Thyroid gland (tissue), 4 donors: Measurements from ENCODE around the gene RBM23. TPM values are rescaled to one million over a fixed set of nuclear protein-coding genes. Genes with fewer than 3 reads are reported as not detected.

Experiments
- DNase-seq, 2 donors: peaks; one replicate each; pipeline ENCODE4 v3.0.0-alpha.2; 2019
- H3K27ac ChIP-seq, 3 donors: fragments of 200-600 bp; sonication (generic); 1 replicate in 2 of 3; 2 replicates in 1 of 3; pipeline ENCODE4 v1.5.1; 2016 to 2019; ENCODE audit warnings: mild to moderate bottlenecking in 1 of 3, moderate library complexity in 1 of 3
- H3K27me3 ChIP-seq: fragments of 200-600 bp; sonication (generic); one replicate; pipeline ENCODE4 v1.5.1; 2019
- H3K36me3 ChIP-seq, 2 donors: fragments of 200-600 bp; sonication (generic); one replicate each; pipeline ENCODE4 v1.5.1; 2016 to 2019
- H3K4me1 ChIP-seq, 2 donors: fragments of 200-600 bp; sonication (generic); one replicate each; pipeline ENCODE4 v1.5.1; 2017 to 2019
- H3K4me3 ChIP-seq, 3 donors: fragments of 200-600 bp; sonication (generic); replicated peaks in 1 of 3; 1 replicate in 2 of 3; 2 replicates in 1 of 3; pipeline ENCODE4 v1.5.1; 2016; ENCODE audit warnings: mild to moderate bottlenecking in 1 of 3
- H3K9me3 ChIP-seq: fragments of 200-600 bp; sonication (generic); one replicate; pipeline ENCODE4 v1.5.1; 2017
- POLR2A ChIP-seq, 2 donors: fragments of 450-650 bp; IDR thresholded peaks; one replicate each; pipeline ENCODE4 v1.6.1; 2017; ENCODE audit warnings: antibody characterized with exemption in 2 of 2, mild to moderate bottlenecking in 2 of 2, moderate library complexity in 1 of 2
- WGBS, 2 donors: methylation state at CpG; one replicate each; pipeline ENCODE4 v1.1.5; 2017; 5-methylcytosine and 5-hydroxymethylcytosine counted together
- intact Hi-C: fragments of 100-400 bp; cut with DNase I; formaldehyde crosslinking; loops from one replicate; pipeline ENCODE4 v1.15.1; 2023
- total RNA-seq, 4 donors: library from RNA; depleted of rRNA; stranded (reverse); fragments of >200 nt; gene quantifications; one replicate each; pipeline ENCODE4 v1.2.3, GENCODE V29; 2016
- TF ChIP-seq, protein P1 (sequence below), 6 experiments: fragments of 200-600 bp in 3 of 6; fragments of 450-650 bp in 3 of 6; sonication (generic) in 3 of 6; IDR thresholded peaks; one replicate each; pipeline ENCODE4 v1.5.1; 2016 to 2019; ENCODE audit warnings: antibody characterized with exemption in 6 of 6, mild to moderate bottlenecking in 2 of 6, inconsistent platforms in 1 of 6, moderate library complexity in 1 of 6

RBM23 gene
- total RNA-seq, 4 donors from 2014 or later, result 157 to 1,409 (median 683) TPM

DNA sequence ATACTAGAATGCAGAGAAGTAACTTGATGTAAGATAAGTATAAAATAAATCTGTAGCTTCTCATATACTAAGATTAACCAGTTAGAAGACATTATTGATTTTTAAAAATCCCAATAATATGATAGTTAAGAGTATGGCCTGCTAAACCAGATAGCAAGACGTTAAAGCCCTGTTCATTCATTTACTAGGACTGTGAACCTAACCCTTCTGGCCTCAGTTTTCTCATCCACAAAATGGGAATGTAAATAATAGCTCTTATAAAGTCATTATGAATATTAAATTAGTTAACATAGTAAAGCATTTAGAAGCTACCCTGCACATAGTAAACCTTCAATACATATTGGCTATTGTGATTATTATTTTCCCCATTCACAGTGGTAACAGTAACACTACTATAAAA is 16.2 kb upstream of the RBM23 start:
- Histone ChIP-seq H3K27ac (no peak overlapping the region), H3K4me1 (no peaks in the 10 kb centered on the region), H3K36me3 (no peaks in the 10 kb centered on the region), H3K4me3 (no peak overlapping the region), H3K27me3 (no peaks in the 10 kb centered on the region), H3K9me3 (no peaks in the 10 kb centered on the region)
- WGBS, 2 donors, result 94 to 96% methylated on average over 1 of the region's 1 CpG
- no peak for DNase-seq
- intact Hi-C loops, result loop anchor here (10.0 kb wide), 1 partner anchor 50 kb away; the partner anchor contains the start of gene AJUBA
- TF ChIP-seq, protein P1, sequence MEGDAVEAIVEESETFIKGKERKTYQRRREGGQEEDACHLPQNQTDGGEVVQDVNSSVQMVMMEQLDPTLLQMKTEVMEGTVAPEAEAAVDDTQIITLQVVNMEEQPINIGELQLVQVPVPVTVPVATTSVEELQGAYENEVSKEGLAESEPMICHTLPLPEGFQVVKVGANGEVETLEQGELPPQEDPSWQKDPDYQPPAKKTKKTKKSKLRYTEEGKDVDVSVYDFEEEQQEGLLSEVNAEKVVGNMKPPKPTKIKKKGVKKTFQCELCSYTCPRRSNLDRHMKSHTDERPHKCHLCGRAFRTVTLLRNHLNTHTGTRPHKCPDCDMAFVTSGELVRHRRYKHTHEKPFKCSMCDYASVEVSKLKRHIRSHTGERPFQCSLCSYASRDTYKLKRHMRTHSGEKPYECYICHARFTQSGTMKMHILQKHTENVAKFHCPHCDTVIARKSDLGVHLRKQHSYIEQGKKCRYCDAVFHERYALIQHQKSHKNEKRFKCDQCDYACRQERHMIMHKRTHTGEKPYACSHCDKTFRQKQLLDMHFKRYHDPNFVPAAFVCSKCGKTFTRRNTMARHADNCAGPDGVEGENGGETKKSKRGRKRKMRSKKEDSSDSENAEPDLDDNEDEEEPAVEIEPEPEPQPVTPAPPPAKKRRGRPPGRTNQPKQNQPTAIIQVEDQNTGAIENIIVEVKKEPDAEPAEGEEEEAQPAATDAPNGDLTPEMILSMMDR (IDR thresholded peaks at IDR 0.05), result no peak
- no peak for TF ChIP-seq POLR2A (IDR thresholded peaks at IDR 0.05)

- TF ChIP-seq, protein P1 (IDR thresholded peaks at IDR 0.05), result no peak
- no peak for TF ChIP-seq POLR2A (IDR thresholded peaks at IDR 0.05)
- intact Hi-C loops, result loop anchor here (10.0 kb wide), 1 partner anchor 53 kb away; the partner anchor contains the start of gene AJUBA
- DNase-seq, result no peak
- peaks cover 6 to 10% of the 10 kb centered on the region in 2 donors for H3K4me1 ChIP-seq
- no peak overlapping the region for H3K4me3 ChIP-seq
- WGBS, 2 donors, result 83 to 93% methylated on average over 3 of the region's 3 CpGs
- H3K36me3 ChIP-seq, result no peaks in the 10 kb centered on the region
- H3K27ac ChIP-seq, result no peak overlapping the region
- no peaks in the 10 kb centered on the region for H3K9me3 ChIP-seq
- H3K27me3 ChIP-seq, result no peaks in the 10 kb centered on the region
Observed at GRCh38 chr14:22932146-22932545, 13.2 kb upstream of the RBM23 start.

DNA sequence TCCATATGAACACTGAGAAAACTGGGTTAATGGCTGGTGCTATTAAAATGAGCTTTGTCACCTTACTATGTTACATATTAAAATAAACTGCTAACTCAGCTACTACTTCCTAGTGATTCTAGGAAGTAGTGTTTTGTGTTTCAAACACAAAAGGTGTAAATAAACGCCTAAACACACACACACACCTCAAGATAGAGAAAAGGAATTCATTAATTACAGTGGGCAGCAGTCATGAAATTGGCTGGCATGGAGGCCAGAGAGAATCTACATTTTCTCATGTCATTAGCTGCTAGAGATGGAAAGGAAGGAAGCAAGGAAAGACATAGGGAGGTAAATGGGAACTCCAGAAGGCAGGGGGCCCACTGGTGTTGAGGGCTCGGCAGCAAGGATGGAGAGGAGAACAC is 11.0 kb upstream of the RBM23 start:
- 0 to 9% methylated on average over 2 of the region's 2 CpGs for whole genome bisulfite sequencing, 2 donors
- Histone ChIP-seq H3K4me3 (peak overlapping the region in 2 of 3 donors; percentile 23 to 43), H3K27me3 (no peaks in the 10 kb centered on the region), H3K27ac (peak overlapping the region; percentile 63 to 87 (median 79)), H3K36me3 (peaks cover 0 to 13% of the 10 kb centered on the region in 2 donors), H3K9me3 (no peaks in the 10 kb centered on the region), H3K4me1 (peaks cover 6 to 10% of the 10 kb centered on the region in 2 donors)
- TF ChIP-seq, protein P1 (IDR thresholded peaks at IDR 0.05), result no peak
- TF ChIP-seq POLR2A (IDR thresholded peaks at IDR 0.05), result no peak
- DNase-seq, result no peak
- intact Hi-C loops, result loop anchor here (10.0 kb wide), 1 partner anchor 55 kb away; the partner anchor contains the start of gene AJUBA

GRCh38 chr14:22929104-22929960 is 10.4 kb upstream of the RBM23 start, which contains the start of gene PRMT5:
PRMT5 (minus strand) TSS chr14:22929376; CDS start chr14:22929361, 15 bp downstream.
- intact Hi-C loops, result no loop called here
- H3K4me3 ChIP-seq, result peak within 1 kb of the TSS; percentile 30 to 83 (median 77)
- WGBS, 2 donors, result 0% methylated on average over 50 of the region's 51 CpGs
- peak; percentile 100 for DNase-seq
- TF ChIP-seq POLR2A (IDR thresholded peaks at IDR 0.05), result peak; percentile 63 to 91
- TF ChIP-seq, protein P1 (IDR thresholded peaks at IDR 0.05), result peak in 1 of 6 experiments; percentile 3
- H3K36me3 ChIP-seq, result peaks cover 5 to 19% of the 10 kb centered on the region in 2 donors
- no peaks in the 10 kb centered on the region for H3K9me3 ChIP-seq
- H3K4me1 ChIP-seq, result peaks cover 6 to 10% of the 10 kb centered on the region in 2 donors
- H3K27ac ChIP-seq, result peak within 1 kb of the TSS; percentile 63 to 87 (median 79)
- H3K27me3 ChIP-seq, result no peaks in the 10 kb centered on the region
